Measurements from ENCODE around the gene MROH9.

The MROH9 gene

DNA sequence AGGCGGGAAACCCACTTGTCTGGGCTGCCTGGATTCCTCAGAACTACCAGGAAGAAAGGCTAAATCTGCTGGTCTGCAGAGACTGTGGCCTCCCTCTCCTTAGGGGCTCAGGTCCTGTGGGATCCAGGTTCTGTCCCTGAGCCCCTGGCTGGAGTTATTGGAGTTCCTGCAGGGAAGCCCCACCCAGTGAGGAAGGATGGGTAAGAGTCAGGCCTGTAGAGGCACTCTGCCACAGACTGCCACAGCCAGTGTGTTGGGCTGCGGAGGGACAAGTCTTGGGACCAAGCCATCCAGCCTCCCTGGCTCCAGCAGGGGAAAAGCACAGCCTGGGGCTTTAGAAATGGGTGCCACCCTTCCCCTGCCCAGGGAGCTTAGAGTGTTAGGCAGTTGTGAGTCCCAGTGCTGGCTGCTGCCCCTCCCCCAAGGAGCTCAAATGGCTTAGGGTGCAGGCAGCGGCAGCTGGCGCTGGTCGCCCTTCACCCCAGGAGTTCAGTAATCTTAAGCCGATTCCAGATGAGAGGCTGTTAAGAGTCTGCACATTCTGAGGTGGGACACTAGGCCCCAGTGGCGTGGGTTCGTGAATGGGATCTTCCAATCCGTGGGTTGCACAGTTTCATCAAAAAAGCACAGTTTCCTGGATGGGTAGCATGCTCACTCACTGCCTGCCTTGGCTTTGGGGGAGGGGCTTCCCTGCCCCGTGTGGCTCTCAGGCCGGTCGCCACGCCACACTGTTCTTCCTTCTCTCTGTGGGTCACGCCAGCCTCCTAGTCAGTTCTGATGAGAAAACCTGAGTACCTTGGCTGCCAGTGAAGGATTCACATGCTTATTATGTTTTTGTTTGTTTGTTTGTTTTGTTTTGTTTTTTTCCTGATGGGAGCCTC lies 97.7 kb downstream of the MROH9 start:
- ChIA-PET POLR2A (no interaction called here), CTCF (no interaction called here)
- Histone ChIP-seq H3K4me1 (ENCODE audit: control insufficient read depth, insufficient read depth, low read length) (no peaks in the 10 kb centered on the region), H3K4me3 (ENCODE audit: low read depth, low read length) (no peak overlapping the region), H3K9me3 (ENCODE audit: control insufficient read depth, insufficient read depth, low read depth, low read length) (no peaks in the 10 kb centered on the region), H3K27ac (ENCODE audit: extremely low read depth, low read depth, low read length) (no peak overlapping the region), H3K36me3 (ENCODE audit: control insufficient read depth in 2 of 2, insufficient read depth in 1 of 2, low read length in 2 of 2) (no peaks in the 10 kb centered on the region)
- no peak for TF ChIP-seq ZSCAN30 (tag by site-specific recombination; IDR thresholded peaks at IDR 0.05)
- TF ChIP-seq SP7 (tag by site-specific recombination; IDR thresholded peaks at IDR 0.05), result no peak
- no peak for TF ChIP-seq ZNF837 (tag by site-specific recombination; IDR thresholded peaks at IDR 0.05)
- TF ChIP-seq ZBTB20 (tag by site-specific recombination; IDR thresholded peaks at IDR 0.05), result no peak
- TF ChIP-seq ZNF626 (tag by site-specific recombination; IDR thresholded peaks at IDR 0.05), result no peak
- TF ChIP-seq ZBTB1 (tag by site-specific recombination; IDR thresholded peaks at IDR 0.05), result no peak
- TF ChIP-seq KLF8 (tag by site-specific recombination; IDR thresholded peaks at IDR 0.05), result no peak
- TF ChIP-seq, protein P1, sequence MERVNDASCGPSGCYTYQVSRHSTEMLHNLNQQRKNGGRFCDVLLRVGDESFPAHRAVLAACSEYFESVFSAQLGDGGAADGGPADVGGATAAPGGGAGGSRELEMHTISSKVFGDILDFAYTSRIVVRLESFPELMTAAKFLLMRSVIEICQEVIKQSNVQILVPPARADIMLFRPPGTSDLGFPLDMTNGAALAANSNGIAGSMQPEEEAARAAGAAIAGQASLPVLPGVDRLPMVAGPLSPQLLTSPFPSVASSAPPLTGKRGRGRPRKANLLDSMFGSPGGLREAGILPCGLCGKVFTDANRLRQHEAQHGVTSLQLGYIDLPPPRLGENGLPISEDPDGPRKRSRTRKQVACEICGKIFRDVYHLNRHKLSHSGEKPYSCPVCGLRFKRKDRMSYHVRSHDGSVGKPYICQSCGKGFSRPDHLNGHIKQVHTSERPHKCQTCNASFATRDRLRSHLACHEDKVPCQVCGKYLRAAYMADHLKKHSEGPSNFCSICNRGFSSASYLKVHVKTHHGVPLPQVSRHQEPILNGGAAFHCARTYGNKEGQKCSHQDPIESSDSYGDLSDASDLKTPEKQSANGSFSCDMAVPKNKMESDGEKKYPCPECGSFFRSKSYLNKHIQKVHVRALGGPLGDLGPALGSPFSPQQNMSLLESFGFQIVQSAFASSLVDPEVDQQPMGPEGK (tag by site-specific recombination; IDR thresholded peaks at IDR 0.05), result no peak
- no peak for TF ChIP-seq ZNF223 (tag by site-specific recombination; IDR thresholded peaks at IDR 0.05)
- no peak for TF ChIP-seq ZNF521 (tag by site-specific recombination; IDR thresholded peaks at IDR 0.05)
- no peak for TF ChIP-seq ZNF596 (tag by site-specific recombination; IDR thresholded peaks at IDR 0.05)
- TF ChIP-seq, protein P2, sequence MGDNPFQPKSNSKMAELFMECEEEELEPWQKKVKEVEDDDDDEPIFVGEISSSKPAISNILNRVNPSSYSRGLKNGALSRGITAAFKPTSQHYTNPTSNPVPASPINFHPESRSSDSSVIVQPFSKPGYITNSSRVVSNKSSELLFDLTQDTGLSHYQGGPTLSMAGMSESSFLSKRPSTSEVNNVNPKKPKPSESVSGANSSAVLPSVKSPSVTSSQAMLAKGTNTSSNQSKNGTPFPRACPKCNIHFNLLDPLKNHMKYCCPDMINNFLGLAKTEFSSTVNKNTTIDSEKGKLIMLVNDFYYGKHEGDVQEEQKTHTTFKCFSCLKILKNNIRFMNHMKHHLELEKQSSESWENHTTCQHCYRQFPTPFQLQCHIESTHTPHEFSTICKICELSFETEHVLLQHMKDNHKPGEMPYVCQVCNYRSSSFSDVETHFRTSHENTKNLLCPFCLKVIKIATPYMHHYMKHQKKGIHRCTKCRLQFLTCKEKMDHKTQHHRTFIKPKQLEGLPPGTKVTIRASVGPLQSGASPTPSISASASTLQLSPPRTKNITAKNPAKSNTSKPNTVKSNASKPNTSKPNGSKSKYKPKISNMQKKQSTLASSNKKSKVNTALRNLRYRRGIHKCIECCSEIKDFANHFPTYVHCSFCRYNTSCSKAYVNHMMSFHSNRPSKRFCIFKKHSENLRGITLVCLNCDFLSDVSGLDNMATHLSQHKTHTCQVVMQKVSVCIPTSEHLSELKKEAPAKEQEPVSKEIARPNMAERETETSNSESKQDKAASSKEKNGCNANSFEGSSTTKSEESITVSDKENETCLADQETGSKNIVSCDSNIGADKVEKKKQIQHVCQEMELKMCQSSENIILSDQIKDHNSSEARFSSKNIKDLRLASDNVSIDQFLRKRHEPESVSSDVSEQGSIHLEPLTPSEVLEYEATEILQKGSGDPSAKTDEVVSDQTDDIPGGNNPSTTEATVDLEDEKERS (tag by site-specific recombination; IDR thresholded peaks at IDR 0.05), result no peak
- no peak for TF ChIP-seq KLF1 (tag by site-specific recombination; IDR thresholded peaks at IDR 0.05)
- no peak for TF ChIP-seq ZNF175 (tag by site-specific recombination; IDR thresholded peaks at IDR 0.05)
- TF ChIP-seq ZNF19 (tag by site-specific recombination; IDR thresholded peaks at IDR 0.05; ENCODE audit: low read depth), result no peak
- TF ChIP-seq ZNF184 (tag by site-specific recombination; IDR thresholded peaks at IDR 0.05), result no peak
- TF ChIP-seq ZNF792 (tag by site-specific recombination; IDR thresholded peaks at IDR 0.05), result no peak

DNA sequence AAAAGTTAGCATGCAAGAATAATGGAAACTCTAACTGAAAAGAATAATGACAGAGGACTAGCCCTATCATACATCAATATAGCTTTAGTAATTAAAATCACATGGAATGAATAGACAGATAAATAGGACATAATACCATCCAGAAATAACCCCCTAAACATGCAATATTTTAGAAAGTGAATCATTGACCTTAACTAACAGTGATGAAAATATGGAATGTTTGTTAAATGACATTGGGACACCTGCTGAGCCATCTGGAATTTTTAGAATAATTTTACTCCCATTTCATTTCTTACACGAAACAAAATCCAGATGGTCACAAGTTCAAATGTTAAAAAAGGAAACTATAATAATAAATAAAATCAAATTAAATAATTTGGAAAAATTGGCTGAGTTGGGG lies 102.3 kb downstream of the MROH9 start:
- Histone ChIP-seq H3K36me3 (ENCODE audit: control insufficient read depth in 2 of 2, insufficient read depth in 1 of 2, low read length in 2 of 2) (no peaks in the 10 kb centered on the region), H3K4me3 (ENCODE audit: low read depth, low read length) (no peak overlapping the region), H3K9me3 (ENCODE audit: control insufficient read depth, insufficient read depth, low read depth, low read length) (no peaks in the 10 kb centered on the region), H3K27ac (ENCODE audit: extremely low read depth, low read depth, low read length) (no peak overlapping the region), H3K4me1 (ENCODE audit: control insufficient read depth, insufficient read depth, low read length) (no peaks in the 10 kb centered on the region)
- POLR2A ChIA-PET, result no interaction called here
- TF ChIP-seq, protein P3, sequence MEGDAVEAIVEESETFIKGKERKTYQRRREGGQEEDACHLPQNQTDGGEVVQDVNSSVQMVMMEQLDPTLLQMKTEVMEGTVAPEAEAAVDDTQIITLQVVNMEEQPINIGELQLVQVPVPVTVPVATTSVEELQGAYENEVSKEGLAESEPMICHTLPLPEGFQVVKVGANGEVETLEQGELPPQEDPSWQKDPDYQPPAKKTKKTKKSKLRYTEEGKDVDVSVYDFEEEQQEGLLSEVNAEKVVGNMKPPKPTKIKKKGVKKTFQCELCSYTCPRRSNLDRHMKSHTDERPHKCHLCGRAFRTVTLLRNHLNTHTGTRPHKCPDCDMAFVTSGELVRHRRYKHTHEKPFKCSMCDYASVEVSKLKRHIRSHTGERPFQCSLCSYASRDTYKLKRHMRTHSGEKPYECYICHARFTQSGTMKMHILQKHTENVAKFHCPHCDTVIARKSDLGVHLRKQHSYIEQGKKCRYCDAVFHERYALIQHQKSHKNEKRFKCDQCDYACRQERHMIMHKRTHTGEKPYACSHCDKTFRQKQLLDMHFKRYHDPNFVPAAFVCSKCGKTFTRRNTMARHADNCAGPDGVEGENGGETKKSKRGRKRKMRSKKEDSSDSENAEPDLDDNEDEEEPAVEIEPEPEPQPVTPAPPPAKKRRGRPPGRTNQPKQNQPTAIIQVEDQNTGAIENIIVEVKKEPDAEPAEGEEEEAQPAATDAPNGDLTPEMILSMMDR (tag by site-specific recombination; IDR thresholded peaks at IDR 0.05), result no peak
- TF ChIP-seq MEIS1 (CRISPR knock-in tag; IDR thresholded peaks at IDR 0.05; ENCODE audit: borderline replicate concordance), result no peak
- no peak for TF ChIP-seq ZNF433 (tag by site-specific recombination; IDR thresholded peaks at IDR 0.05; ENCODE audit: low read depth)
- TF ChIP-seq ZNF843 (tag by site-specific recombination; IDR thresholded peaks at IDR 0.05), result no peak
- TF ChIP-seq ZNF2 (tag by site-specific recombination; IDR thresholded peaks at IDR 0.05), result no peak
- TF ChIP-seq ZNF677 (tag by site-specific recombination; IDR thresholded peaks at IDR 0.05), result no peak
- no peak for TF ChIP-seq ZNF777 (tag by site-specific recombination; IDR thresholded peaks at IDR 0.05; ENCODE audit: borderline replicate concordance)
- TF ChIP-seq ZNF19 (tag by site-specific recombination; IDR thresholded peaks at IDR 0.05; ENCODE audit: low read depth), result no peak
- TF ChIP-seq ZNF416 (tag by site-specific recombination; IDR thresholded peaks at IDR 0.05), result no peak
- TF ChIP-seq SCRT1 (tag by site-specific recombination; IDR thresholded peaks at IDR 0.05; ENCODE audit: borderline replicate concordance), result no peak
- TF ChIP-seq ZNF776 (tag by site-specific recombination; IDR thresholded peaks at IDR 0.05; ENCODE audit: borderline replicate concordance), result no peak
- no peak for TF ChIP-seq ZBTB21 (tag by site-specific recombination; IDR thresholded peaks at IDR 0.05)
- CTCF ChIA-PET, result no interaction called here

Measured in HEK293 (cell line).